Sigmoid colon (tissue), 7 donors: ENCODE results near the gene MST1. TPM values are rescaled to one million over a fixed set of nuclear protein-coding genes. Genes with fewer than 3 reads are reported as not detected.

ENCODE experiments used
- DNase-seq: peaks from one replicate; pipeline ENCODE4 v3.0.0-alpha.2; 2019
- H3K27ac ChIP-seq, 4 donors: fragments of 200-600 bp; sonication (generic); one replicate each; pipeline ENCODE4 v1.5.1; 2016 to 2019; ENCODE audit warnings: mild to moderate bottlenecking in 1 of 4
- H3K27me3 ChIP-seq, 3 donors: fragments of 200-600 bp; sonication (generic); one replicate each; pipeline ENCODE4 v1.5.1; 2019; ENCODE audit warnings: mild to moderate bottlenecking in 1 of 3
- H3K36me3 ChIP-seq, 4 donors: fragments of 200-600 bp; sonication (generic); one replicate each; pipeline ENCODE4 v1.5.1; 2016 to 2019
- H3K4me1 ChIP-seq, 4 donors: fragments of 200-600 bp; sonication (generic); one replicate each; pipeline ENCODE4 v1.5.1; 2017 to 2019
- H3K4me3 ChIP-seq, 4 donors: fragments of 200-600 bp; sonication (generic); one replicate each; pipeline ENCODE4 v1.5.1; 2017 to 2019; ENCODE audit warnings: mild to moderate bottlenecking in 2 of 4, moderate library complexity in 1 of 4
- H3K9me3 ChIP-seq, 4 donors: fragments of 200-600 bp in 3 of 4; sonication (generic) in 3 of 4; one replicate each; pipeline versions ENCODE4 v1.5.1 to v1.6.1; 2013 to 2019
- CTCF ChIP-seq, 4 experiments: fragments of 450-650 bp in 3 of 4; fragments of 200-600 bp in 1 of 4; IDR thresholded peaks; one replicate each; pipeline ENCODE4 v1.5.1; 2016 to 2019; ENCODE audit warnings: antibody characterized with exemption in 4 of 4, mild to moderate bottlenecking in 3 of 4, moderate library complexity in 2 of 4
- EP300 ChIP-seq, 4 donors: sonication (generic); formaldehyde crosslinking; IDR thresholded peaks; one replicate each; pipeline ENCODE4 v1.6.1; 2017; ENCODE audit warnings: antibody characterized with exemption in 4 of 4
- POLR2A ChIP-seq, 2 donors: fragments of 450-650 bp; IDR thresholded peaks; one replicate each; pipeline ENCODE4 v1.6.1; 2016; ENCODE audit warnings: antibody characterized with exemption in 2 of 2, mild to moderate bottlenecking in 2 of 2, moderate library complexity in 2 of 2
- POLR2AphosphoS5 ChIP-seq, 4 donors: sonication (generic); formaldehyde crosslinking; IDR thresholded peaks; one replicate each; pipeline ENCODE4 v1.6.1; 2017; ENCODE audit warnings: antibody characterized with exemption in 4 of 4
- WGBS, 2 donors: extraction: QIAGEN DNeasy Blood & Tissue Kit; methylation state at CpG; one replicate each; pipeline ENCODE4 v1.1.7; 2013; 5-methylcytosine and 5-hydroxymethylcytosine counted together
- intact Hi-C: fragments of 100-400 bp; cut with DNase I; formaldehyde crosslinking; loops from one replicate; pipeline ENCODE4 v1.15.1; 2023
- polyA plus RNA-seq, 3 donors: library from polyadenylated mRNA; stranded (reverse); fragments of 200-250 nt; gene quantifications; one replicate each; pipeline ENCODE4 v1.2.3, GENCODE V29; 2013
- total RNA-seq, 4 donors: library from RNA; depleted of rRNA; stranded (reverse); fragments of >200 nt; gene quantifications; one replicate each; pipeline ENCODE4 v1.1.0, GENCODE V29; 2016
- donor health status: healthy with polysubstance abuse.
- donor health status: Bipolar disorder and iron deficiency.
- donor health status: healthy.

Gene MST1
- total and polyA plus RNA-seq, 7 donors = 3.0 to 18.1 (median 7.7) TPM; not detected in 1

GRCh38 chr3:49668414-49668797 is 20.9 kb downstream of the MST1 start:
- no peak for TF ChIP-seq EP300 (IDR thresholded peaks at IDR 0.05)
- H3K4me1 ChIP-seq = peaks cover 0 to 4% (median 4%) of the 10 kb centered on the region in 4 donors
- no peak overlapping the region for H3K4me3 ChIP-seq
- 8 to 46% methylated on average over 5 of the region's 5 CpGs for WGBS, 2 donors
- H3K27ac ChIP-seq = no peak overlapping the region
- no peak for DNase-seq
- peaks cover 0 to 50% (median 21%) of the 10 kb centered on the region in 3 donors for H3K27me3 ChIP-seq
- intact Hi-C loops = no loop called here
- no peaks in the 10 kb centered on the region for H3K9me3 ChIP-seq
- no peaks in the 10 kb centered on the region for H3K36me3 ChIP-seq

GRCh38 chr3:49667701-49668413 is 21.4 kb downstream of the MST1 start:
- Histone ChIP-seq H3K4me1 (no peaks in the 10 kb centered on the region), H3K9me3 (no peaks in the 10 kb centered on the region), H3K27me3 (peaks cover 0 to 56% (median 24%) of the 10 kb centered on the region in 3 donors), H3K27ac (no peak overlapping the region), H3K4me3 (no peak overlapping the region), H3K36me3 (no peaks in the 10 kb centered on the region)
- intact Hi-C loops = no loop called here
- no peak for DNase-seq
- 64 to 80% methylated on average over 25 of the region's 25 CpGs for WGBS, 2 donors
- TF ChIP-seq POLR2AphosphoS5 (IDR thresholded peaks at IDR 0.05) = no peak
- no peak for TF ChIP-seq EP300 (IDR thresholded peaks at IDR 0.05)
- TF ChIP-seq CTCF (IDR thresholded peaks at IDR 0.05) = no peak
- TF ChIP-seq POLR2A (IDR thresholded peaks at IDR 0.05) = no peak

- intact Hi-C loops = no loop called here
- Histone ChIP-seq H3K4me1 (no peaks in the 10 kb centered on the region), H3K27ac (no peak overlapping the region), H3K36me3 (no peaks in the 10 kb centered on the region), H3K27me3 (peaks cover 0 to 64% (median 24%) of the 10 kb centered on the region in 3 donors), H3K9me3 (no peaks in the 10 kb centered on the region), H3K4me3 (no peak overlapping the region)
- 29 to 45% methylated on average over 8 of the region's 8 CpGs for WGBS, 2 donors
- no peak for TF ChIP-seq EP300 (IDR thresholded peaks at IDR 0.05)
- no peak for TF ChIP-seq CTCF (IDR thresholded peaks at IDR 0.05)
- TF ChIP-seq POLR2A (IDR thresholded peaks at IDR 0.05) = no peak
- no peak for TF ChIP-seq POLR2AphosphoS5 (IDR thresholded peaks at IDR 0.05)
- DNase-seq = no peak
Measured at GRCh38 chr3:49666592-49666991, 22.7 kb downstream of the MST1 start.

GRCh38 chr3:49665822-49666519 is 23.3 kb downstream of the MST1 start:
- H3K36me3 ChIP-seq = no peaks in the 10 kb centered on the region
- H3K4me3 ChIP-seq = no peak overlapping the region
- H3K9me3 ChIP-seq = no peaks in the 10 kb centered on the region
- no peak for DNase-seq
- intact Hi-C loops = no loop called here
- H3K4me1 ChIP-seq = no peaks in the 10 kb centered on the region
- 86 to 93% methylated on average over 6 of the region's 6 CpGs for WGBS, 2 donors
- H3K27me3 ChIP-seq = peaks cover 0 to 64% (median 24%) of the 10 kb centered on the region in 3 donors
- TF ChIP-seq EP300 (IDR thresholded peaks at IDR 0.05) (no peak), POLR2AphosphoS5 (IDR thresholded peaks at IDR 0.05) (no peak), POLR2A (IDR thresholded peaks at IDR 0.05) (no peak), CTCF (IDR thresholded peaks at IDR 0.05) (no peak)
- no peak overlapping the region for H3K27ac ChIP-seq

GRCh38 chr3:49664300-49664699 is 25.0 kb downstream of the MST1 start:
- TF ChIP-seq POLR2A (IDR thresholded peaks at IDR 0.05) (no peak), POLR2AphosphoS5 (IDR thresholded peaks at IDR 0.05) (no peak), CTCF (IDR thresholded peaks at IDR 0.05) (no peak), EP300 (IDR thresholded peaks at IDR 0.05) (no peak)
- Histone ChIP-seq H3K9me3 (no peaks in the 10 kb centered on the region), H3K27me3 (peaks cover 0 to 64% (median 24%) of the 10 kb centered on the region in 3 donors), H3K27ac (no peak overlapping the region), H3K4me3 (no peak overlapping the region), H3K36me3 (no peaks in the 10 kb centered on the region), H3K4me1 (no peaks in the 10 kb centered on the region)
- DNase-seq = no peak
- 81 to 87% methylated on average over 11 of the region's 11 CpGs for WGBS, 2 donors
- intact Hi-C loops = no loop called here
